ENCODE results near the gene WDR81. TPM values are rescaled to one million over a fixed set of nuclear protein-coding genes. Genes with fewer than 3 reads are reported as not detected.

Gene WDR81
- total and polyA plus RNA-seq, 2 experiments from 2014 or later: 9.5 to 23.1 TPM

- no peak for DNase-seq (ENCODE audit: low read depth in 1 of 2, low spot score in 1 of 2)
- H3K36me3 ChIP-seq: no peaks in the 10 kb centered on the region
- no peak for TF ChIP-seq CTCF (IDR thresholded peaks at IDR 0.05; ENCODE audit: low read depth, low read length)
- no peak overlapping the region for H3K4me3 ChIP-seq
- no peaks in the 10 kb centered on the region for H3K27me3 ChIP-seq
- H3K9me3 ChIP-seq (ENCODE audit: low read depth): no peaks in the 10 kb centered on the region
- H3K27ac ChIP-seq: peak overlapping the region; percentile 34
- no peaks in the 10 kb centered on the region for H3K4me1 ChIP-seq (ENCODE audit: low read depth)
Observed at GRCh38 chr17:1743088-1743439, 18.6 kb downstream of the WDR81 start.

GRCh38 chr17:1744551-1745512 is 20.3 kb downstream of the WDR81 start:
- H3K27ac ChIP-seq: no peak overlapping the region
- no peaks in the 10 kb centered on the region for H3K36me3 ChIP-seq
- H3K4me3 ChIP-seq: no peak overlapping the region
- TF ChIP-seq CTCF (IDR thresholded peaks at IDR 0.05; ENCODE audit: low read depth, low read length): no peak
- H3K27me3 ChIP-seq: no peaks in the 10 kb centered on the region
- H3K9me3 ChIP-seq (ENCODE audit: low read depth): no peaks in the 10 kb centered on the region
- no peak for DNase-seq (ENCODE audit: low read depth in 1 of 2, low spot score in 1 of 2)
- no peaks in the 10 kb centered on the region for H3K4me1 ChIP-seq (ENCODE audit: low read depth)

- H3K27me3 ChIP-seq: no peaks in the 10 kb centered on the region
- no peak for DNase-seq (ENCODE audit: low read depth in 1 of 2, low spot score in 1 of 2)
- H3K4me3 ChIP-seq: no peak overlapping the region
- H3K9me3 ChIP-seq (ENCODE audit: low read depth): no peaks in the 10 kb centered on the region
- H3K27ac ChIP-seq: no peak overlapping the region
- no peaks in the 10 kb centered on the region for H3K4me1 ChIP-seq (ENCODE audit: low read depth)
- H3K36me3 ChIP-seq: no peaks in the 10 kb centered on the region
- TF ChIP-seq CTCF (IDR thresholded peaks at IDR 0.05; ENCODE audit: low read depth, low read length): no peak
Observed at GRCh38 chr17:1745513-1746020, 21.1 kb downstream of the WDR81 start.

DNA sequence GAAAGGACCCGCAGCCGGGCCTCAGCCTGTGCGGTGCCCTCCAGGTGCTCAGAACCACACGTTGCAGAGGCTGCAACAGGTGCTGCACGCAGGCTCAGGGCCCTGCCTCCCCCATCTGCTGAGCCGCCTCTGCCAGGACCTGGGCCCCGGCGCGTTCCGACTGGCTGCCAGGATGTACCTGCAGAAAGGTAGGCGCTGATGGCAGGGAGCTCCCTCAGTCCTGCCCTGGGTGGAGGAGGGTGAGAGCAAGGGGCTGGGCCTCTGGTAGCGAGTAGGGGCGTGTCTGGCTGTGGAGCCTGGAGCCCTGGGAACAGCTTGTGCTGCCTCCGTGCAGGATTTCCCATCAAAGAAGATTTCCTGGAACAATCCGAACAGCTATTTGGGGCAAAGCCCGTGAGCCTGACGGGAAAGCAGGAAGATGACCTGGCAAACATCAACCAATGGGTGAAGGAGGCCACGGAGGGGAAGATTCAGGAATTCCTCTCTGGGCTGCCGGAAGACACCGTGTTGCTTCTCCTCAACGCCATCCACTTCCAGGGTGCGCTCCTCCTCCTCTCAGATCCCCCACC is 22.6 kb downstream of the WDR81 start:
- H3K27me3 ChIP-seq: no peaks in the 10 kb centered on the region
- H3K4me1 ChIP-seq (ENCODE audit: low read depth): no peaks in the 10 kb centered on the region
- peak in 1 of 2 donors; percentile 44 for DNase-seq (ENCODE audit: low read depth in 1 of 2, low spot score in 1 of 2)
- no peaks in the 10 kb centered on the region for H3K9me3 ChIP-seq (ENCODE audit: low read depth)
- no peaks in the 10 kb centered on the region for H3K36me3 ChIP-seq
- H3K4me3 ChIP-seq: no peak overlapping the region
- no peak overlapping the region for H3K27ac ChIP-seq
- TF ChIP-seq CTCF (IDR thresholded peaks at IDR 0.05; ENCODE audit: low read depth, low read length): no peak

GRCh38 chr17:1750628-1751027 is 26.1 kb downstream of the WDR81 start:
- H3K36me3 ChIP-seq: no peaks in the 10 kb centered on the region
- H3K4me1 ChIP-seq (ENCODE audit: low read depth): no peaks in the 10 kb centered on the region
- no peak for TF ChIP-seq CTCF (IDR thresholded peaks at IDR 0.05; ENCODE audit: low read depth, low read length)
- H3K4me3 ChIP-seq: no peak overlapping the region
- no peak for DNase-seq (ENCODE audit: low read depth in 1 of 2, low spot score in 1 of 2)
- no peak overlapping the region for H3K27ac ChIP-seq
- no peaks in the 10 kb centered on the region for H3K27me3 ChIP-seq
- no peaks in the 10 kb centered on the region for H3K9me3 ChIP-seq (ENCODE audit: low read depth)

Measured in cardiac muscle cell (in vitro differentiated cells and primary cell).